ENCODE measurements around the gene TRIML2.
"Not testable (repeated sequence)": the region's sequence is repeated elsewhere in the genome, so short reads cannot be mapped to it uniquely, and the experiment has no call there.

The TRIML2 gene

GRCh38 chr4:188078116-188078515 is 31.3 kb downstream of the TRIML2 start:
- no peak overlapping the region for H3K4me3 ChIP-seq (replicated peaks in 1 of 2; ENCODE audit: low read depth in 2 of 2, low read length in 2 of 2)
- no peak for DNase-seq (ENCODE audit: low read depth in 2 of 2)
- no peak for TF ChIP-seq CTCF (IDR thresholded peaks at IDR 0.05; ENCODE audit: low read depth, low read length)

- H3K4me3 ChIP-seq (replicated peaks in 1 of 2; ENCODE audit: low read depth in 2 of 2, low read length in 2 of 2), result no peak overlapping the region
- no peak for TF ChIP-seq CTCF (IDR thresholded peaks at IDR 0.05; ENCODE audit: low read depth, low read length)
These were observed 33.2 kb downstream of the TRIML2 start for GRCh38 chr4:188076169-188076568.

GRCh38 chr4:188061083-188061482 is 48.3 kb downstream of the TRIML2 start:
- no peak overlapping the region for H3K4me3 ChIP-seq (replicated peaks in 1 of 2; ENCODE audit: low read depth in 2 of 2, low read length in 2 of 2)
- DNase-seq (ENCODE audit: low read depth in 2 of 2), result no peak
- no peak for TF ChIP-seq CTCF (IDR thresholded peaks at IDR 0.05; ENCODE audit: low read depth, low read length)

More at GRCh38 chr4:188076169-188076568, 33.2 kb downstream of the TRIML2 start:
- no peak for DNase-seq (ENCODE audit: low read depth in 2 of 2)

- no peak overlapping the region for H3K4me3 ChIP-seq (replicated peaks in 1 of 2; ENCODE audit: low read depth in 2 of 2, low read length in 2 of 2)
- no peak for TF ChIP-seq CTCF (IDR thresholded peaks at IDR 0.05; ENCODE audit: low read depth, low read length)
- DNase-seq (ENCODE audit: low read depth in 2 of 2), result no peak
These were observed 56.1 kb downstream of the TRIML2 start for GRCh38 chr4:188053302-188053701.

GRCh38 chr4:188046657-188047056 is 62.7 kb downstream of the TRIML2 start:
- no peak overlapping the region for H3K4me3 ChIP-seq (replicated peaks in 1 of 2; ENCODE audit: low read depth in 2 of 2, low read length in 2 of 2)
- no peak for TF ChIP-seq CTCF (IDR thresholded peaks at IDR 0.05; ENCODE audit: low read depth, low read length)
- no peak for DNase-seq (ENCODE audit: low read depth in 2 of 2)

GRCh38 chr4:188045461-188045860 is 63.9 kb downstream of the TRIML2 start:
- H3K4me3 ChIP-seq (replicated peaks in 1 of 2; ENCODE audit: low read depth in 2 of 2, low read length in 2 of 2); DNase-seq (ENCODE audit: low read depth in 2 of 2): not testable (repeated sequence)

- TF ChIP-seq CTCF (IDR thresholded peaks at IDR 0.05; ENCODE audit: low read depth, low read length), result no peak
- H3K4me3 ChIP-seq (replicated peaks in 1 of 2; ENCODE audit: low read depth in 2 of 2, low read length in 2 of 2), result no peak overlapping the region
- no peak for DNase-seq (ENCODE audit: low read depth in 2 of 2)
These were observed 66.2 kb downstream of the TRIML2 start for GRCh38 chr4:188043154-188043553.

Data from cardiac fibroblast (primary cell).